IMR-90 (cell line): Measurements from ENCODE around the gene PTGR3. TPM values are rescaled to one million over a fixed set of nuclear protein-coding genes. Genes with fewer than 3 reads are reported as not detected.

Source experiments
- ATAC-seq: fragments of 200-7000 bp; cut with Tn5 transposase; 2 replicates; pipeline ENCODE4 v1.9.1; 2020; ENCODE audit warnings: low read depth, mild to moderate bottlenecking, moderate library complexity
- BruUV-seq: library from RNA; stranded (reverse); fragments of 400-500 nt; replicated peaks from 2 replicates; lab custom pipeline; 2021; lab: Mats Ljungman, UMichigan
- CTCF ChIA-PET: fragments of 300-600 bp; formaldehyde crosslinking; extraction: SDS; loops from one replicate; lab custom pipeline; 2021; ENCODE audit warnings: antibody characterized with exemption; lab: Yijun Ruan, JAX
- POLR2A ChIA-PET: fragments of 300-600 bp; sonication (Branson Sonifier 250); formaldehyde crosslinking; loops from one replicate; lab custom pipeline; 2022; ENCODE audit warnings: antibody characterized with exemption; ENCODE audit not compliant: unreplicated experiment; lab: Charles Lee
- DNase-seq: peaks from one replicate; pipeline ENCODE4 v3.0.0; 2013
- H2AFZ ChIP-seq: replicated peaks from 2 replicates; pipeline ENCODE3; 2013; ENCODE audit warnings: low read length, mild to moderate bottlenecking; ENCODE audit not compliant: poor library complexity
- H2AK5ac ChIP-seq: 2 replicates; pipeline ENCODE4 v1.6.1; 2013; ENCODE audit warnings: low read depth, low read length, inconsistent platforms
- H2AK9ac ChIP-seq: replicated peaks from 2 replicates; pipeline ENCODE3; 2013; ENCODE audit warnings: mild to moderate bottlenecking, low read depth, low read length, moderate library complexity; ENCODE audit not compliant: poor library complexity
- H2BK120ac ChIP-seq: 2 replicates; pipeline ENCODE4 v1.6.1; 2013; ENCODE audit warnings: low read depth, low read length, inconsistent platforms
- H2BK15ac ChIP-seq: 3 replicates; pipeline ENCODE4 v1.6.1; 2013; ENCODE audit warnings: low read depth, low read length, inconsistent platforms
- H2BK20ac ChIP-seq: 2 replicates; pipeline ENCODE4 v1.6.1; 2013; ENCODE audit warnings: low read depth, mild to moderate bottlenecking, inconsistent platforms, low read length, moderate library complexity
- H2BK5ac ChIP-seq: 2 replicates; pipeline ENCODE4 v1.6.1; 2013; ENCODE audit warnings: mild to moderate bottlenecking, low read depth, low read length, inconsistent platforms; ENCODE audit not compliant: poor library complexity, severe bottlenecking
- H3K14ac ChIP-seq: replicated peaks from 2 replicates; pipeline ENCODE4 v1.6.1; 2013; ENCODE audit warnings: low read depth, low read length, inconsistent platforms
- H3K18ac ChIP-seq: 2 replicates; pipeline ENCODE4 v1.6.1; 2013; ENCODE audit warnings: low read depth, low read length, control low read depth
- H3K23ac ChIP-seq: 2 replicates; pipeline ENCODE4 v1.6.1; 2013; ENCODE audit warnings: low read depth, low read length, inconsistent platforms
- H3K27ac ChIP-seq: 2 replicates; pipeline ENCODE4 v1.5.1; 2013; ENCODE audit warnings: mild to moderate bottlenecking, control low read depth, low read length; ENCODE audit not compliant: insufficient read depth
- H3K27me3 ChIP-seq: 2 replicates; pipeline ENCODE4 v1.6.1; 2013; ENCODE audit warnings: low read length; ENCODE audit not compliant: control insufficient read depth, insufficient read depth
- H3K36me3 ChIP-seq: 2 replicates; pipeline ENCODE4 v1.6.1; 2013; ENCODE audit warnings: low read length, mixed read lengths; ENCODE audit not compliant: control insufficient read depth, insufficient read depth
- H3K4ac ChIP-seq: 2 replicates; pipeline ENCODE4 v1.6.1; 2013; ENCODE audit warnings: low read depth, low read length, inconsistent platforms
- H3K4me1 ChIP-seq: 2 replicates; pipeline ENCODE4 v1.6.1; 2013; ENCODE audit warnings: low read length, mixed read lengths; ENCODE audit not compliant: control insufficient read depth, insufficient read depth
- H3K4me2 ChIP-seq: 2 replicates; pipeline ENCODE4 v1.6.1; 2013; ENCODE audit warnings: low read depth, mild to moderate bottlenecking, control low read depth, low read length, moderate library complexity
- H3K4me3 ChIP-seq: 2 replicates; pipeline ENCODE4 v1.5.1; 2013; ENCODE audit warnings: low read depth, mild to moderate bottlenecking, control low read depth, low read length, moderate library complexity; ENCODE audit not compliant: insufficient read depth
- H3K56ac ChIP-seq: 2 replicates; pipeline ENCODE4 v1.6.1; 2013; ENCODE audit warnings: low read length, inconsistent platforms; ENCODE audit not compliant: insufficient read depth; ENCODE audit errors: extremely low read depth
- H3K79me1 ChIP-seq, 2 experiments: 2 replicates each; pipeline ENCODE4 v1.6.1; 2013; ENCODE audit warnings: low read length in 2 of 2, inconsistent platforms in 1 of 2, low read depth in 1 of 2
- H3K9ac ChIP-seq: 2 replicates; pipeline ENCODE4 v1.6.1; 2013; ENCODE audit warnings: low read depth, low read length, control low read depth
- H3K9me1 ChIP-seq: 2 replicates; pipeline ENCODE4 v1.6.1; 2013; ENCODE audit warnings: low read length, inconsistent platforms; ENCODE audit not compliant: insufficient read depth
- H3K9me3 ChIP-seq: 2 replicates; pipeline ENCODE4 v1.6.1; 2013; ENCODE audit warnings: low read length; ENCODE audit not compliant: control insufficient read depth, insufficient read depth
- H4K20me1 ChIP-seq: 2 replicates; pipeline ENCODE4 v1.6.1; 2013; ENCODE audit warnings: low read length, inconsistent platforms; ENCODE audit not compliant: insufficient read depth
- H4K5ac ChIP-seq: 2 replicates; pipeline ENCODE4 v1.6.1; 2013; ENCODE audit warnings: mild to moderate bottlenecking, low read depth, low read length, control low read depth
- H4K8ac ChIP-seq, 2 experiments: 2 replicates each; pipeline ENCODE4 v1.6.1; 2013; ENCODE audit warnings: low read depth in 2 of 2, low read length in 2 of 2, control low read depth in 1 of 2, inconsistent platforms in 1 of 2
- H4K91ac ChIP-seq: 2 replicates; pipeline ENCODE4 v1.6.1; 2013; ENCODE audit warnings: low read depth, low read length, inconsistent platforms; ENCODE audit not compliant: insufficient read depth
- MXI1 ChIP-seq: IDR thresholded peaks from 2 replicates; pipeline ENCODE4 v1.6.1; 2012; ENCODE audit warnings: low read depth, mild to moderate bottlenecking, low read length, moderate library complexity, borderline replicate concordance
- WGBS, 2 experiments: methylation state at CpG; one replicate each; pipeline versions ENCODE4 v1.1.5 to v1.1.7; 2013; ENCODE audit warnings: missing lambda C conversion rate in 2 of 2; ENCODE audit not compliant: insufficient read length in 1 of 2; ENCODE audit errors: extremely low coverage in 2 of 2; 5-methylcytosine and 5-hydroxymethylcytosine counted together
- dilution Hi-C: fragments of 300-500 bp; cut with HindIII; formaldehyde crosslinking; loops from one replicate; pipeline ENCODE4 v1.14.3; 2018; ENCODE audit warnings: low sequenced_read_pairs; ENCODE audit not compliant: unreplicated experiment
- in situ Hi-C: fragments of 300-500 bp; cut with MboI; formaldehyde crosslinking; loops from 3 replicates; pipeline ENCODE4 v1.14.3; 2019; ENCODE audit warnings: low sequenced_read_pairs, inconsistent platforms, mixed read lengths
- intact Hi-C: fragments of 100-400 bp; cut with micrococcal nuclease; formaldehyde crosslinking; loops from 2 replicates; pipeline ENCODE4 v1.10.0; 2022
- polyA plus RNA-seq, 3 experiments: library from polyadenylated mRNA; depleted of rRNA; stranded (reverse); fragments of >200 nt; gene quantifications; 2 replicates each; pipeline ENCODE4 v1.2.3, GENCODE V29; 2012; ENCODE audit warnings: low replicate concordance in 1 of 3
- total RNA-seq: library from RNA; depleted of rRNA; stranded (reverse); fragments of >200 nt; gene quantifications from 2 replicates; pipeline ENCODE4 v1.2.3, GENCODE V29; 2012

Gene PTGR3
- total and polyA plus RNA-seq, 2 of the 4 experiments (the other 2 are of a cell fraction) = 16.1 to 26.4 TPM

DNA sequence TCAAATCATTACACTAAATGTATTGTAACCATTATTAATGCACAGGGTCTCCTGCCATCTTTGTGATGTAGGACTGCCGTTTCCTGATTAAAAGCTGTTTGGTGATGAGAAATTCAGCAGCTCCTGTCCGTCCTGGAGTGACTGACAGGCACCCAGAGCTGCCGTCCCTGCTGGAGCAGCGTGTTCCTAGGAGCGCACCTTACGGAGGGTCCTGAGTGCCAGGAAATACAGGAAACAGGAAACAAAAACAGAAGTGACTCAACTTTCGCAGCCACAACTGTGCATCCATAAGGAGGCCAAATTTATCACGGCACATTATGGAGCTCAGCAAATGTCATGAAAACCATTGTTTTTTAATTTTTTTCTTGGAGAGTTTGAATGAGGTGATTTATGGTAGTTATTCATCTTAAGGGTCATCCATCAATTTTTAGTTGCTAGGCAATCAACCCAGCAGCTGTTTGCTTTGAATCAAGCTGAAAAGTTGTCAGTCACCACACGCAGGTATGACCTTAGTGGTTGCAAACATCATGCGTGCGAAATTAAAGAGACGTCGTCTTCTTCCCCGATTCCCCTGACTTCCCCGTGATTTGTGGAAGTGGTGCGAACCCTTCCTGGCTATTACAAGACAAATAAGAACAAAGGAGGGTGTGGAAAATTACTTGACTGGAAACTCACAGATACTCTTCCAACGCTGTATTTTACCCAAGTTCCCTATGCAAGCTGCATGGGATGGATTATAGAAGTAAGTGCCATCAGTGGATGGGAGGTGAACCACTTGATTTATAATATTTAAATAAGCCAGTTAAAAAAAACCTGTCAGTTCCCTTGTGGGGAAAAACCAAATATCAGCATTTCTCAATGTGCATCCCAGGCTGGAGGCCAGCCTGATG, 21.5 kb upstream of the PTGR3 start:
- Histone ChIP-seq H2BK15ac (no peak overlapping the region), H3K4me3 (no peak overlapping the region), H3K23ac (no peak overlapping the region), H2BK5ac (no peak overlapping the region), H4K20me1 (no peaks in the 10 kb centered on the region; the same call in 1 of the 2 replicates), H2BK20ac (no peak overlapping the region), H3K36me3 (peaks cover 3% of the 10 kb centered on the region; the same call in 1 of the 2 replicates), H4K8ac (no peak overlapping the region), H3K9me3 (no peaks in the 10 kb centered on the region), H4K5ac (no peak overlapping the region), H3K18ac (no peak overlapping the region), H3K4me2 (no peak overlapping the region), H4K91ac (no peak overlapping the region), H3K4me1 (peaks cover 7% of the 10 kb centered on the region), H3K14ac (0 out of 2 replicates have a peak overlapping the region, but pooled peaks have one; percentile 40), H2AK5ac (no peak overlapping the region), H3K27me3 (no peaks in the 10 kb centered on the region), H3K56ac (no peak overlapping the region), H2AFZ (no peak overlapping the region), H3K9ac (no peak overlapping the region), H3K4ac (no peak overlapping the region), H3K9me1 (peaks cover 11% of the 10 kb centered on the region; the same call in 1 of the 2 replicates), H2AK9ac (no peak overlapping the region), H3K27ac (no peak overlapping the region), H3K79me1 (peaks cover 30 to 65% of the 10 kb centered on the region in 2 experiments), H2BK120ac (no peak overlapping the region)
- ATAC-seq = no peak
- intact Hi-C loops (no loop called here), in situ Hi-C loops (no loop called here), dilution Hi-C loops (no loop called here)
- no TSS peak for BruUV-seq
- DNase-seq = no peak
- ChIA-PET CTCF (no interaction called here), POLR2A (interaction anchor here (0.6 kb wide), 1 partner anchor 70 kb away, joined by 3 read pairs; no protein-coding TSS in a partner anchor)
- no peak for TF ChIP-seq MXI1
- WGBS, 2 experiments = 88% methylated on average over 6 of the region's 17 CpGs; no CpG with 5 or more reads in 1 of the 2 experiments
